Heart left ventricle (tissue), 13 donors: ENCODE data around the gene ITPR3.

ENCODE experiments used
- POLR2A ChIP-seq, 2 donors: fragments of 450-650 bp; IDR thresholded peaks; one replicate each; pipeline ENCODE4 v1.6.1; 2017; ENCODE audit warnings: antibody characterized with exemption in 2 of 2, mild to moderate bottlenecking in 2 of 2, moderate library complexity in 2 of 2
- TF ChIP-seq, protein P1 (sequence below), 12 donors: fragments of 200-600 bp; sonication (generic) in 4 of 12; IDR thresholded peaks; one replicate each; pipeline versions ENCODE4 v1.5.0 to v1.8.0; 2018 to 2022; ENCODE audit warnings: antibody characterized with exemption in 12 of 12, mild to moderate bottlenecking in 5 of 12
- donor health status: ischemic (EF 13 %, LVEDD 7.1; RV severe dilation, severe dysfunction).
- donor health status: DM: no; HTN: yes; CAD: no.
- donor health status: DM: no; HTN: no; CAD: no.
- donor health status: ischemic (EF 25% LVEDD 6.9; RV normal size, moderate dysfunction).
- donor health status: ischemic (EF 25% LVEDD 5.7; RV mildly dilated, moderate dysfunction).
- donor health status: ischemic (EF 35%, LVEDD 5.7; RV mildly dilated, moderate dysfunction).
- donor health status: nonischemic (EF 11% LVEDD 7.7; RV severe dilation, severe dysfunction).
- donor health status: DM: yes; HTN: yes; CAD: no.
- donor health status: PGD.
- donor health status: ischemic (EF 29% LVEDD 5.4; RV normal size, mild dysfunction).
- donor health status: nonischemic (EF 23%, LVEDD 6.1; RV moderate dilation, normal function).

DNA sequence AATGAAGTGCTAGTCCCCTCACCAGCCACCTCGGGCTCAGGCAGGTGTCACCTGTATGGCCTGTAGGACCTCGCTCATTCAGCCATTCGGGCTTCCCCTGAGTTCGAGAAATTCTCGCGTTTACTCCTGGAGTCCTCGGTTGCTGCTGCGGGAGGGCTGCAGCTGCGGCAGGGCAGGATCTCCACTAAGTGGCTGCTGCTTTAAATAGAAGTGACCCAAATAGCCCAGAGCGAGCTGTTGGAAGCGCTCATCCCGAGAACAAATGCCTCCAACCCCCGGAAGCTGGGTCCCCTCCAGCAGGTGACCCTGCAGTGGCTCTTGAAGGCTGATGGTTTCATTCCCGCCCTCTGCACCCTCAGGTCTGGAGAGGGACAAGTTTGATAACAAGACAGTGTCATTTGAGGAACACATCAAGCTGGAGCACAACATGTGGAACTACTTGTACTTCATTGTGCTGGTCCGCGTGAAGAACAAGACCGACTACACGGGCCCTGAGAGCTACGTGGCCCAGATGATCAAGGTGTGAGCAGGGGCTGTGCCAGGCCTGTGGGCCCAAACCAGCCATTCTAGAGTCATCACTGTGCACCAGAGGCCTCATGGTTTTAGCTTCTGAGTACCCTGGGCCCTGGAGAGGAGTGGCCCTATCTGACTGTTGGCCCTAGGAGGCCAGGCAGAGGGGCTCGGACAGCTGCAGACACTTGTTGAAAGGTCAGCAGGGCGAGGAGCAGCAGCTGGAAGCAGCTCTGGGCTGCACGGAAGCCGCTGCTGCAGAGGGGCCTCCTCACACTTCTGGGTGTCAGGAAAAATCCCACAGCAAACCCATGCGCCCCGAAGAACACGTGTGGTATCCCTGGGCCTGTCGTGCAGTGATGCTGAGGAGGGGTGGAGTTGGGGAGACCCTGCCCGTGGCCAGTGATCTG lies 72.3 kb downstream of the ITPR3 start:
- TF ChIP-seq, protein P1, sequence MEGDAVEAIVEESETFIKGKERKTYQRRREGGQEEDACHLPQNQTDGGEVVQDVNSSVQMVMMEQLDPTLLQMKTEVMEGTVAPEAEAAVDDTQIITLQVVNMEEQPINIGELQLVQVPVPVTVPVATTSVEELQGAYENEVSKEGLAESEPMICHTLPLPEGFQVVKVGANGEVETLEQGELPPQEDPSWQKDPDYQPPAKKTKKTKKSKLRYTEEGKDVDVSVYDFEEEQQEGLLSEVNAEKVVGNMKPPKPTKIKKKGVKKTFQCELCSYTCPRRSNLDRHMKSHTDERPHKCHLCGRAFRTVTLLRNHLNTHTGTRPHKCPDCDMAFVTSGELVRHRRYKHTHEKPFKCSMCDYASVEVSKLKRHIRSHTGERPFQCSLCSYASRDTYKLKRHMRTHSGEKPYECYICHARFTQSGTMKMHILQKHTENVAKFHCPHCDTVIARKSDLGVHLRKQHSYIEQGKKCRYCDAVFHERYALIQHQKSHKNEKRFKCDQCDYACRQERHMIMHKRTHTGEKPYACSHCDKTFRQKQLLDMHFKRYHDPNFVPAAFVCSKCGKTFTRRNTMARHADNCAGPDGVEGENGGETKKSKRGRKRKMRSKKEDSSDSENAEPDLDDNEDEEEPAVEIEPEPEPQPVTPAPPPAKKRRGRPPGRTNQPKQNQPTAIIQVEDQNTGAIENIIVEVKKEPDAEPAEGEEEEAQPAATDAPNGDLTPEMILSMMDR (IDR thresholded peaks at IDR 0.05): no peak
- TF ChIP-seq POLR2A (IDR thresholded peaks at IDR 0.05): no peak
